ENCODE data around the gene FANCC.

FANCC gene

DNA sequence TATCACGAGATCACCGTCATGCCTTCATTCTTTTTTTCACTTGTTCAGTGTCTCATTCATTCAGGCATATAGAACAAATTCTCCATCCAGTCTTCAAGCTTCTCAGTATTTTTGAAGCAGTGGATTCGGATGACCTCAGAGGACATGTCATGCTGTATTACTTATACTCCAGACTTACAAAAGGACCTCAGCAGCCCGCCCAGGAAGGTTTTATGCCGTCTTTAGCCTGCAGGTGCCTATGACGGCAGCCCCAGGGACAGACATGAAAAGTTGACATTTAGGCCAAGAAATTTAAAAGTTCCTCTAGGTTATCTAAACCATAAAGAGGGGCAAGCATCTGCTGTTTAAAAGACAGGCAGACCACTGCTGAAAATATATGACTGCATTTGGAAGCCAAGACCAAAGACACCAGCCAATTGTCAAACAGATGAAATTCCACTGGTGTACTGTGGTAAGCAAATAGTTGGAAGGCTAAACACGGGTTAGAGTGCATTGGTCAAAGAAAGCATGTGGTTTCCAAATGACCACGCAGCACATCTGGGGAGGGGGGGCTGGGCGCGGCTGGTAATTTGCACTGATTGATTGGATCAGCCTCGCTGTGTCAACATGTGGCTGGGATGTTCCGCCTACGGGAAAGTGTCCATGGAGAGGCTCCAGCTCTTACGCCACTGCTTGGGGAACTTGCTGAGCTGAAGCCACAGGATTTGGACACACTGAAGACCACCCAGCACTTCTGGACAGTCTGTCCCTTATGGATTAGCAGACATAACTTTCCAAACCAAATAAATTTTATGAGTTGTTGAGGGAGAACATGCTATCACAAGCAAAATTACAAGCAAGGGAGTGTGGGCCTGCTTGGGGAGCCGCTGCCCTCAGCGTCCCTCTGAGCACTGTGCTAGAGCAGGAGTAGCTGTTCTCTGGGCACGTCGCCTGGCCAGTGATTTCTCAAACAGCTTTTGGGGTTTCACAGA lies 173.6 kb downstream of the FANCC start:
- DNase-seq (ENCODE audit: low read depth in 2 of 2) = no peak

DNA sequence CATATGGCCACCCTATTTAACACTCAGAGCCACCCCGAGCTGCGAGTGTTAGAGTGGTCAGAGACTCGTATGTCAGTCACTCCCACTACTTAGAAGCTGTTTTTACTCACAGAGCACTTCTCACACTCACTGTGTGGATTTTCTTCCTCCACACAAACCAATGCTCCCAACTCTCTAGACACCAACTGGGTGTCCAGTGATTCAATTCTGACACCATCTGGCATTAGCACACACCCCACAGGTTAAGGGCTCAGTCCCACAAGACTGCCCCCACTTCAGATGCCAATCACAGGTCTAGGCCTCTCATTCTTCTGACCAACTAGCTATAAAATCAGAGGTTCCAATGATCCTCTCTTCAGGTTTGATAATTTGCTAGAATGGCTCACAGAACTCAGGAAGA lies 174.8 kb downstream of the FANCC start:
- DNase-seq (ENCODE audit: low read depth in 2 of 2) = no peak

DNA sequence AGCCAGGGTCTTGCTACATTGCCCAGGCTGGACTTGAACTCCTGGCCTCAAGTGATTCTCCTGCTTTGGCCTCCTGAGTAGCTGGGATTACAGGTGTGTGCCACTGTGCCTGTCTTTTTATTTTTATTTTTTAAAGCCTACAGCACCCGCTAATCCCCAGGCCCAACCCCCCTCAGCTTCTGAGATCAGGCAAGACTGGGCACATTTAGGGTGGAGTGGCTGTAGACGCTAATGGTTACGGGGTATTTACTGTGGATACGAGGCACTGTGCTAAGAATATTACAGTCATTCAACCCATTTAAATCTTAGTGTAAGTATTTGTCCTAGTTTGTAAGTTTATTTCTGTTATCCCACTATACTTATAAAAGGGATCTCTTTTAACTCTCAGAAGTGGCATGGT lies 175.2 kb downstream of the FANCC start:
- no peak for DNase-seq (ENCODE audit: low read depth in 2 of 2)

DNA sequence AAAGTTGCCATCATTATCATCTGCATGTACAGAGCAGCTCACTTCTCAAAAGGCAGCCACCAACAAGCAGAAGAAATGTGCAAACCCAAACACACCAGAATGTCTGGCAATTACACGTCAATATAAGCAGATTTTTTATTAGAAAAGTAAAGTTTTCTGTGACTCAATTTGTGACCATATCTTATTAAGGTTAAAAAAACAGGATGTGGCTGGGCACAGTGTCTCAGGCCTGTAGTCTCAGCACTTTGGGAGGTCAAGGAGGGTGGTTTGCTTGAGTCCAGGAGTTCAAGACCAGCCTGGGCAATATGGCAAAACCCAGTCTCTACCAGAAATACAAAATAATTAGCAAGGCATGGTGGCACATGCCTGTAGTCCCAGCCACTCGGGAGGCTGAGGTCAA lies 176.7 kb downstream of the FANCC start:
- no peak for DNase-seq (ENCODE audit: low read depth in 2 of 2)

DNA sequence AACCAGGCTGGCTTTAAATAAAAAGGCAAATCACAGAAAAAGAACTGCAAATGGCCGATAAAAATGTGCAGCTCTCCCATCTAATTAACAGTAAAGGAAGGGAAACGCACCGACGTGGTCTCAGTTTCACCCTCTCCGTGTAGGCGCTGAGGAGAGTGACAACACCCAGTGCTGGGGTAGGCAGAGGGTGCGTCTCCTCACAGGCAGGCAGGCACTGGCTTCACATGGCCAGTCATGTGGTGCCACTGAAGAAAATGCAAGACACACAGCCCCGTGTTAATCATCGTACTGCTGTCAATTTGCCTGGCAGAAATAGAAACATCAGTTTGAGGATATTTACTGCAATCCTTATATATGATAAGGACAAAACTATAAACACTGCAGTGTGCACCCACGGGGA lies 178.4 kb downstream of the FANCC start:
- DNase-seq (ENCODE audit: low read depth in 2 of 2) = no peak

DNA sequence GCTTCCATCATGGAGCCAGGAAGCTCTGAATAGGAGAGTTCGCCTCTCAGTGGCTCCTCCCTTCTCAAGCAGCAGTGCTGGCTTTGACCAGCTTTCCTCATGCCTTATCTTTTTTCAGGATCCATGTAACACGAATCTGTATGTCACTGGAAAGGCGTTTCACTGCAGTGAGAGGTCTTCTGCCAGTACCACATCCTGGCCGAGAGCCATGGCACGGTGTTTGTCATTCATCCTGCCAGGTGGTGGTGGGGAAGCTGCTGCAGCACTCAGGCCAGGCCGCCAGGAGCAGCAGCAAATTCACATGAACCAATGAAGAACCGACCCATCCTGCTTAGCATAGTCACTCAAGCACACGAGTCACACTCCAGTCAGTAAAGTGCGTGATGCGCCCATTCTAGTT lies 179.0 kb downstream of the FANCC start:
- DNase-seq (ENCODE audit: low read depth in 2 of 2) = no peak

DNA sequence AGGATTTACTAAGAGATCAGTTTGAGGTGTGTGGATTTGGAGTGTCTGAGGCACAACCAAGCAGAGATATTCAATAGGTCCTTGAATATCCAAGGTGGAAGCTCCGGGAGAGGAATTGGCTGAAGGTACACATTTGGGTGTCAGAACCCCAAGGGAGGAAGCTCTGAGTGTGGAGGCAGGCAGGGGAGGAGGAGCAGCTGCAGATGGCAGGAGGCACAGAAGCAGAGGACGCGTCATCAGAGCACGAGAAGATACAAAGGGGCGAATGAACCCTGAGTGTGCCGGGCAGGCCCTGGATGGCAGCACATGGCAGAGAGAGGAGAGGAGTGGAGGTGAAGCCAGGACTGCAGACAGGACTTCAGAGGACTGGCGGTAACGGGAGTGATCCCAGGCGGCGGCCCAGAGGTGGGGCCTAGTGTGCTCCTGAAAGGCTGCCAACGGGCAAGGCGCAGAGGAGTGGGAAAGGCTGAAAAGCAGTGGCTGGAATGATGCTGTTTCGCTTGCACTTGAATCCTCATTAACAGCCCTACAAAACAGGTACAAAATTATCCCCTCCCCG lies 179.8 kb downstream of the FANCC start:
- no peak for DNase-seq (ENCODE audit: low read depth in 2 of 2)

DNA sequence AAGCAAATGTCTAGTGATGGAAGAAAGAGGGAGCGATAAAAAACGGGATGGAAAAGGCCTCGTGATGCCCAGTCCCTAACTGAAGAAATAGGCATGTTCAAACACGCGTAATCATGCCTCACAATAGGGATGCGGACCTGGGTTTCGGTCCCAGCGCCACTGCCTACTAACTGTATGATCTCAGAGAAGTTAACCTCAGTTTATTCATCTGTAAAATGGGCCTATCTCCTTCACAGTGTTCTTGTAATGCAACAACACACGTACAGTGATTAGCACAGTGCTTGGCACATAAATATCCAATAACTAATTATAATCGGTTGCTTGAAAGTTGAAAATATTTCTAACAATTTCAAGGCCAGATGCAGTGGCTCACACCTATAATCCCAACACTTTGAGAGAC lies 181.8 kb downstream of the FANCC start:
- DNase-seq (ENCODE audit: low read depth in 2 of 2) = no peak

DNA sequence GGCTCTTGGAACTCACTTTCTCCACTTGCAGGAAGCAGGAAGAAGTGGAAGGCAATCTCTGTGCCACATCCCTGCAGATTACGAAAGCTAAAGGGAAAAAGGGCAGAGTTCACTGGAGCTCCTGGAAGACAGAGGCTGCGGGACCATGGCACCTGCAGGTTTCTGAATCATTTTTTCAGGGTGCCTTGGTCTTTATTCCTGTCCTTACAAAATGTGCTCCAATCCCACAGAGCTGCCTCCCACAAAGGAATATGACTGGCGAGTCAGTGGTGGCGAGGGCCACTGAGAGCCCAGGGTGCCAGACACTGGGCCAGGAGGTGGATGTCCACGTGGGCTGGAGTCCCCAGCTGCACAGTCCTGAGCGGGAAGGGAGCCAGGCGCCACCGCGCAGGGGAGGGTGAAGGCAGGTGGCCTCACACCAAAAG lies 183.0 kb downstream of the FANCC start:
- DNase-seq (ENCODE audit: low read depth in 2 of 2) = no peak

DNA sequence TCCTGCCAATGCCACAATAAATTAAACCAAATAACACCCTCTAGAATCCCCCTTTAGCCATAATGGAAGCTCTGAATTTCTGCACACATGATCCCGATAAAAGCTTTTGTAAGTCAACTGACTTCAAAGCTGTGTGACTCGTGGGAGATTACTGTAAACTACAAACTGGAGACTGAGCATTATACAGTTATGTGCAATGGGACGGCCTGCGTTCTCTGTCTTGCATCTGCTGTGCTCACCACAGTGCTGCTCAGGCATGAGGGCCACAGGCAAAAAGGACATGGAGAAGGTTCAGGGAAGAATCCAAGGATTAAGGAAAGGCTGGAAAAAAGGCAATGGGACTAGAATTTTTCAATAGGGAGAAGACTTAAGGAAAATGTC lies 184.2 kb downstream of the FANCC start:
- no peak for DNase-seq (ENCODE audit: low read depth in 2 of 2)

DNA sequence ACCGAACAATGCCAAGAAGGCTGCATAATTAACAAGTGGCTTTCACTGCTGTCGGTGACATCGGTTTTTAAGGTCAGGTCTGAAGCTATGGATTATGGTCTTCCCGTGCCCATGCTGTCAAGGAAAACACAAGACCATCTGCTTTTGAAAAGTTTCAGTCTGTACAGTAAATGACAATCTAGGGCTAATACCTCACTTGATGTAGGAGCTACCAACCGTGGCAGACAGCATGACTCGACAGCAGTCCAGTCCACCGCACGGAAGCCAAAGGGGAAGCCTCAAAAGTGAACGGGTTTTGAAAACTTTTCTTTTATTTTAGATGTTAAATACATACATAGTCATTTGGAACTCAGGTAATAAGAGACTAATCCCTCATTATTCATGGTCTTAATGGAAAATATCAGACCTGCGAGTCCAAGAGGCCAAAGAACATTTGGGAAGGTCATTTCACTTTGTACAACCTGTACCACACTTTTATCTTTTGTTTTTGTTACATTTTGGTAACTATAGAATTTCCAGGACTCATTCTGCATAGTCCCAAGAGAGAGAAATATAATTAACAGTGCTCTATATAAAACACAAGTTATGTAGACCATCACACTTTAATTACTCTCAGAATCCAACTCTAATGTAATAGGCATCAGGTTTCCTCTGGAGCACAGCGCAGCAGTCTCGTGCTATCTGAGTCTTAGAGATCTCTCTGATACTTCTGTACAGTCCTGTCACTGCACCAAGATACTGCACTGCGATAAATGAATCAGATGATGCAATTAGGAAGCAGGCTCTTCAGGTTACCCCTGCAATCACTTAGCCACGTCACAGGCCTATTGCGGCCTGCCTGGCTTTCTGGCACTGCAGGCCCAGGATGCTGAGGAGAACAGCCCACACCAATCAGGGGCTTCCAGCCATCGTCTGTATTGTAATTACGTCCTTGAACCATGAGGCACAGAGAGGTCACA lies 184.9 kb downstream of the FANCC start:
- no peak for DNase-seq (ENCODE audit: low read depth in 2 of 2)

DNA sequence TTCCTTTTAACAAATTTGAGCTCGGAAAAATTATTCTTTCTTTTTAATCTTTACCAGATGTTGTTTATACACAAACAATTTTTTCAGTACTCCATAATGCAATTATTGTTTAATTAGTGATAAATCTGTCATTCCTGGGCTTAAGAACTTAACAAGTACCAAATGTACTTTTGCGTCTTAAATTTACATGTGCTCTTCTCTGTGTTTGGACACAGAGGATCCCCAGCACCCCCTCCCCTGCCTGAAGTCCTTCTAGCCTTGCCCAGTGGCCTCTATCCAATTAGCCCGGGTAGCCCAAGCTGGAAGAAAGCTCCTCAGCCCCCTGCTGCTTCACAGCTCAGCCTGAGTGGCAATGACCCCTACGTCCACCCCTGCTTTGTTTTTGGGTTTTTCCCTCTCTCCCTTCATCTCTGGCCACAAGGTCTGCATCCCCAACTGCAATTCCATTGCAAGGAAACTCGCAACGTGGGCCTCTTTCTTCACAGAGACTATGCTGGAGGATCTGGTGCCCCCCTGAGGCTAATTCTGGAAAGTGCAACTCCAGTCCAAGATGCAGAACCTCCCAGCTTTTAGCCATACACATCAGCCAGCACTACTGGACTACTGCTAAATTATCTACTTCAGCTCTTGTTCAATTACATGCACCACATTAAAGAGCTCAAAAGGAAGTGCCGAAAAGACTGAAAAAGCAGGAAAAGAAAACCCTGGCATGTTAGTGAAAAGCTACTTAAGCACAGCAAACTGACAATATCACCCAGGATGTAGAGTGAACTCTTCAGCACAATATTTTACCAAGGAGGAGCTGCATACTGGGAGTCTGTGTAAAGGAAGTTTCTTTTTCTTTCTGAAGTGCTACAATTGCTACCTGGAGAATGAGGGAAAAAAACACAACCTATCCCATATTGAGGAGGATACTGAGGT lies 186.2 kb downstream of the FANCC start:
- DNase-seq (ENCODE audit: low read depth in 2 of 2) = peak; percentile 11 to 15

DNA sequence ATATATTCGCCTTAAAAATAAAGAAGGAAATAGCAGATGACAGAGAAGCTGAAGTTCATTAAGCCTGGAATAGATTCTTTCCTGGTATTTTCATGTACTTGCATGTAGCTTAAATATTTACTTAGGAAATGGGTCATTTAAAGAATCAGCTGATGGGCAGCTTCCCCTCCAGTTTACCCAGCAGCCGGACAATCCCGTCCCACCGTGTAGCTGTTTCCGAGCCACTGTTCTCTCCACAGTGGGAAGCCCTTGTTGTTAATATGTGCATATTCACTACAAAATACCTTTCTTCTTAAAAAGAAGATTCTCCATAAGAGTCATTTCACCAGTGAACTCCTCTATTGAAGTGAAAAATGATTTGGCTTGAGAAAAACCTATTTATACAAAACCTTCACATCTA lies 187.0 kb downstream of the FANCC start:
- no peak for DNase-seq (ENCODE audit: low read depth in 2 of 2)

DNA sequence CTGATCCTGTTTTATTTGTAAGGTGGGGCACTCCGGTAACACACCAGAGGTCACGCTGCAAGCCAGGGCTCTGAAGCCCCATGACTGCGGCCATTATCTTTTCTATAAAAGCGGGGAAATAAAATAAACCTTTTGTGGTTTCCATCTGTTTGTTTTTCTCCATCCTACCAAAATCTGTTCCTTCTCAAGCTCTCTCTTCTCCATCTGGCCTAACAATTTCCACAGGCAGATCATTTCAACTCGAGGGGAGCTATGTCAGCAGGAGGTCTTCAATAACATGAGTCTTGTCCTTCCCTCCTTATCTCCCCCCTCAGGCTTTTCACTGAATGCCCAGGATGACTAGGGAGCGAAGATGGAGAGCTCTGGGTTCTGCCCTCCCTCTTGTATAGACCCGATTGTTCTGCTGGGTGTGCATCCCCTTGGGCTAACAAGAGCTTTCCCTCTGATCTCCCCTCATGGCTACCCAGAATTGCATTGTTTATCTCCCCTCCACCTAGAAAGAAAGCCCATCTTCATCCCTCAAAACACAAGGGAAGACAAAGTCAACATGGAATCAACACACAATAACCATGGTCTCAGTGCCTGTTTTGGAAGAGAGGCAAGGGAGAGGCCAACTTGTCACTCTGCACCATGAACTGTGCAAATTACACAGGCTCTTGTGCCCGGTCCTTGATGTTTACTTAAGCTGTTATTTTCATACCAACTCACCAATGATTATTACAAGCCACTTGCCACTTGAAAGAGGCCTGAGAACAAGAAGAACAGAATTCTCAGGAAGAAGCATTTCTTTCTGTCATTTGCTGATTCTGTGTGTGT lies 187.8 kb downstream of the FANCC start:
- no peak for DNase-seq (ENCODE audit: low read depth in 2 of 2)

DNA sequence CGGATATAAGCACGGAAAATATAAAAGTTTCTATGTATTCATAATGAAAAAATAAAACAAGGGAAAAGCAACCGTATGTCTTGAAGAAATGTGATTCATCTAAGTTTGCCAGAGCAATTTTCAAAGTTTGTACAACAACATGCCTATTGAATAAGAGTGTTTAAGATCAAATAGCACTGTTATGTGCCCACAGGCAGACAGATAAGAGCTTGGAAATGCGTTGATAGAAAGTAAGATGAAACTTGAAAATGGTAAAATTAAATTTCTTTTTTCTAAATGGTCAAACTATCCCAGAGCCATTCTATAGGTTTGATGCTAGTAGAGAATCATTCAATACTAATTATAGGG lies 189.4 kb downstream of the FANCC start:
- DNase-seq (ENCODE audit: low read depth in 2 of 2) = no peak

DNA sequence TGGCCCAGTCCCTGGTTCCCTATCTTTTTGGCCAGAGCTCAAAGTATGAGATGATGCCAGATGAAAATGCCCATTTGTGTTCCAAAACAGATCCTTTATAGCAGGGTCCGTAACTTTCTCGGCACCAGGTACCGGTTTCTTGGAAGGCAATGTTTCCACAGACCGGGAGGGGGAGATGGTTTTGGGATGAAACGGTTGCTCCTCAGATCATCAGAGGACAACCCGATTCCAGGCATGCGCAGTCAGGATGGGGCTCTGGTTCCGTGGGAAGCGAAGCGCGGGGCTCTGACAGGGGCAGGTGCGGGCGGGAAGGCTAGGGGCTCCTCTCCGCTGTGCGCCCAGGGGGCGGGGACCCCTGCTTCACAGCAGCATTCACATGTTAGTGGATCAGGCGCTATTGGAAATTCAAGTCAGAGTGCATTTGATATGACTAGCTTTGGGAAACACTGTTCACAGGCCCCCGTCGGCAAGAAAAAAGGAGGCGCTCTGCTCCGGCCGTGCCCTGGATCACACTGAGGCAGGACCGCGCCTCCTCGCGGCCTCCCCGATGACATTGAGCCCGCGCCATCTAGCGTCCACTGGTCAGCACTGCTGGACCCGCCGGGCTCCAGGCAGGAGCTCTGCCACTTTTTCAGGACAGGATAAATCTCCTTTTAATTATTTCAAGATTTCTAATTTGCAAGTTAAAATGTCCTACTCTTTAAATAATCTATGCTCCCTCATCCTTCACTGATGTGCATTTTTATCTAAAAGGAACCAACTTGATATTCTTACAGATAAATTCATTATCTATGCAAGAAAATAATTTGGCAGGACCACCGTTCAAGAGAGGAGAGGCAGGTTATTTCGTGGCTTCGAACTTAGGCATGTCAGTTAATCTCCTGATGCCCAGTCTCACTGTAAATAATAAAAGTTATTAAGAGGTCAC lies 190.0 kb downstream of the FANCC start:
- DNase-seq (ENCODE audit: low read depth in 2 of 2) = peak; percentile 53 to 55

DNA sequence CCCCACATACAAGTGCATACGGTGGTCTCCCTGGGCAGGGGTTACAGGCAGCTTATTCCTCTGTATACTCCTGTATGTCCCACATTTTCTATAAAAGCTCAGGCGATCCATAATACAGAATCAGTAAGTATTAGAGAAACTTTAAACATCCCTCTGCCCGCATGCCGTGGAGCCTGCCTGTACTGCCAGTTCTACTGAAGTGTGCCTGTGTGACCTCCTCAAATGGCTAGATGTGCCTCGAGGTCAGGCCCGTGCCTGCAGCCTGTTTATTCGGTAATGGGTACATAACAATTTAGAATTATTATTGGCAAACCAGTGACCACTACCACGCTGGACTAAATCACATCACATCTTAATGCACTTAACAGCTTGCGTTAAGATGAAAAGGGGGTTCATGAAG lies 190.8 kb downstream of the FANCC start:
- no peak for DNase-seq (ENCODE audit: low read depth in 2 of 2)

DNA sequence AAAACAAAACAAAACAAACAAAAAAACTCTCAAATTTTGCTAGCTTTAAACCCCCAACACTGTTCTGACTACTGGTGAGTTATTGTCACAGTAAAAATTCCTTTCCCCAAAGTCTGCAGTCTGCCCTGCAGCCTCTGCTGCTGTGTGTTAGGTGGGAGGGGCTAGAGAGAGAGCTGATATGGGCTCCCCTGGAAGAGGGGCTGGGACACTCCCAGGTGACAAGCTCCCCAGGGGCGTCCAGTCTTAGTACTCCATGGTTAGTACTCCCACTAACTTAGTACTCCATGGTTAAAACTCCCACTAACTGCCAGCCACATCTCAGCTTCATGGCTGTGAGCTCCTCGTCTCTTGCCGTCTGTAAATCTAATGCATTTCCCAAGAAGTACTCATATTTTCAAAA lies 191.9 kb downstream of the FANCC start:
- no peak for DNase-seq (ENCODE audit: low read depth in 2 of 2)

Measured in stimulated activated CD8-positive, alpha-beta memory T cell treated with anti-CD3 and anti-CD28 coated beads, Interleukin-15, amount 100 ng/mL, for 48 hours (primary cell).